GM21515 (cell line): ENCODE measurements around the gene GSTO2.

Experiments
- ATAC-seq: cut with Tn5 transposase; IDR thresholded peaks from one replicate; pipeline ENCODE4 v1.9.1; 2021; ENCODE audit not compliant: unreplicated experiment

The GSTO2 gene

GRCh38 chr10:104253606-104254410, 15.2 kb upstream of the GSTO2 start:
- no peak for ATAC-seq

- ATAC-seq = peak; percentile 86
These were observed 14.3 kb upstream of the GSTO2 start, which contains the start of gene GSTO1 for GRCh38 chr10:104254493-104255310. GSTO1 (plus strand) TSS chr10:104254892; CDS start chr10:104254929, 37 bp downstream.

- ATAC-seq = peak; percentile 39
These were observed 13.5 kb upstream of the GSTO2 start for GRCh38 chr10:104255311-104255981.

- ATAC-seq = no peak
These were observed 12.5 kb upstream of the GSTO2 start for GRCh38 chr10:104256335-104256961.

- ATAC-seq = no peak
These were observed 11.7 kb upstream of the GSTO2 start for GRCh38 chr10:104257235-104257634.

- no peak for ATAC-seq
These were observed 10.8 kb upstream of the GSTO2 start for GRCh38 chr10:104258209-104258608.

GRCh38 chr10:104259456-104259855, 9.5 kb upstream of the GSTO2 start:
- ATAC-seq = no peak

GRCh38 chr10:104259999-104260774, 8.8 kb upstream of the GSTO2 start:
- ATAC-seq = no peak

GRCh38 chr10:104260775-104261115, 8.2 kb upstream of the GSTO2 start:
- no peak for ATAC-seq

GRCh38 chr10:104262055-104262454, 6.9 kb upstream of the GSTO2 start:
- ATAC-seq = no peak

- ATAC-seq = no peak
These were observed 4.2 kb upstream of the GSTO2 start for GRCh38 chr10:104264783-104265182.

- ATAC-seq = no peak
These were observed 1.1 kb upstream of the GSTO2 start for GRCh38 chr10:104267721-104268404.

- ATAC-seq = peak; percentile 1
These were observed 625 bp upstream of the GSTO2 start for GRCh38 chr10:104268405-104268712.

GRCh38 chr10:104273286-104273685, 4.3 kb downstream of the GSTO2 start:
- ATAC-seq = no peak

GRCh38 chr10:104273899-104274575, 5.1 kb downstream of the GSTO2 start:
- no peak for ATAC-seq

GRCh38 chr10:104274762-104275721, 6.1 kb downstream of the GSTO2 start:
- ATAC-seq = peak; percentile 80

- ATAC-seq = no peak
These were observed 7.2 kb downstream of the GSTO2 start for GRCh38 chr10:104276192-104276591.

GRCh38 chr10:104277785-104278184, 8.8 kb downstream of the GSTO2 start:
- no peak for ATAC-seq
